ENCODE data around the gene ZBP1. TPM values are rescaled to one million over a fixed set of nuclear protein-coding genes. Genes with fewer than 3 reads are reported as not detected.

ZBP1 gene
- total RNA-seq, 1 experiment from 2014 or later = not detected

DNA sequence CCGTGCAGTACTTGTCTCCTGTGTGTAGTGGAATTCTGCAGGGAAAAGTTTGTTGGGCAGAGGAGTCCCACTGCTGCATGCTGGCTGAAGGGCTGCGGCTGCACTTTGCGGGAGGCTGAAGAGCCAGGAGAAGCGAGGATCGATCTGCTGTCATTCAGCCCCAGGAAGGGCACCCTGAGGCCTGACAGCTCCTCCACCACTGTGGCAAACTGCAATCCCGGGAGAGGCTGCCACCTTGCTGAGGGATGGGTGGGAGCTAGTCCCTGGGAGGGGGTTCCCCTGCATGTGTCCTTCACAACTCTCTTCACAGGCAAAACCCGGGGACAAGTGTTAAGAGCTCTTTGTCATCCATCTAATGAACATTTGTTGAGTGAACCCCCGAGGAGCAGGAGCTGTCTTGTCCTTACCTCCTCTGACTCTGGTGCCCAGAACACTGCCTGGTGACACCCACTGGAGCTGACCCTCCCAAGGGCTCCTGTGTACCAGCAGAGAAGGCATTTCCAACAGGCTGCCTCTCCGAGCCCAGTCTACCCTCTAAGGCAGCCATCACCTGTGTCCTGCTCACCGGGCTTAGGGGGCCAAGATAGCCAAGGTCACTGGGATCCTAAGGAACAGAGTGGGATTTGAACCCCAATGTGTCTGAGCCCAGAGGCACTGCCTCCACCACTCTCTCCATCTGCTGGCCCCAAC lies 41.6 kb downstream of the ZBP1 start (continued):
- TF ChIP-seq, protein P1, sequence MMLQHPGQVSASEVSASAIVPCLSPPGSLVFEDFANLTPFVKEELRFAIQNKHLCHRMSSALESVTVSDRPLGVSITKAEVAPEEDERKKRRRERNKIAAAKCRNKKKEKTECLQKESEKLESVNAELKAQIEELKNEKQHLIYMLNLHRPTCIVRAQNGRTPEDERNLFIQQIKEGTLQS (IDR thresholded peaks at IDR 0.05) = no peak
- no peak for TF ChIP-seq CBX3 (IDR thresholded peaks at IDR 0.05; ENCODE audit: low read depth)
- TF ChIP-seq POLR2AphosphoS5 (IDR thresholded peaks at IDR 0.05; ENCODE audit: low read depth, low read length) = no peak

DNA sequence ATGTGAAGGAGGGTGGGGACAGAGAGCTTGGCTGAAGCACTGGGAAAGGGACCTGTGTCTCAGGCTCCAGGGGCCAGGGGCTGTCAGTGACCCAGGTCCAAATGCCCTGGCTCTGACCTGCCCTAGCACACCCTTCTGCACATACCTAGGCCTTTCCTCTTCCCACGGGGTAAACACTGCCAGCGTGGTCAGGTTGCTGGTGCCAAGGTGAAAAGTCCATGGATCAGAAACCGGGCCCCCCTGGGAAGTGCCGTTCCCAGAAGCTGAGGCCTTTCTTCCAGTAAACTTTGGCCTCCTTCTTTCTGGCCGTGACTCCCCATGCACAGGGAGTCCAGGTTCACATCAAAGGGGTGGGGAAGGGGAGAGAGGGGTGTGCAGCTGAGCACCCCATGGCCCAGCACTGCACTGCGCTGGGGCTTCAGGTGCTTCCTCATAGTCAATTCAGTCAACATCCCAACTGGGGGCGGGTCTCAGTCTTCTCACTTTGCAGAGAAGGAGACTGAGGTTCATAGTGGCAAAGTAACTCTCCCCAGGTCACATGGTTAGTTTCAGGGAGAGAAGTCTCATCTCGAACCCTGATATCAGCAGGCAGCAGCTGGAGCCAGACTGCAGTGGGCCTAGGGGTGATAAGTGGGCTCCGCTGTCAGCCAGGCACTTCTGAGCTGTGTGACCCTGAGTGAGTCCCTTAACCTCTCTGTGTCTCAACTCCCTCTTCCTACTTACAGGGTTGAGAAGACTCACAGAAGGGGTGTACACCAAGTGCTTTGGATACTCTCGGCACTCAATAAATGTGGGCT lies 42.3 kb downstream of the ZBP1 start:
- CTCF ChIA-PET = interaction anchor here (1.1 kb wide), 1 partner anchor 56 kb away, joined by 4 read pairs; no protein-coding TSS in a partner anchor
- ATAC-seq (no peak), DNase-seq (ENCODE audit: low read depth, low spot score) (no peak)
- Histone ChIP-seq H3K9ac (ENCODE audit: low read length) (no peak overlapping the region), H4K20me1 (ENCODE audit: insufficient read depth) (no peaks in the 10 kb centered on the region), H3K4me1 (ENCODE audit: control insufficient read depth in 1 of 2, insufficient read depth in 2 of 2, low read length in 2 of 2) (no peaks in the 10 kb centered on the region), H3K9me2 (ENCODE audit: insufficient read depth) (no peaks in the 10 kb centered on the region), H2AFZ (ENCODE audit: low read depth, low read length, poor library complexity, severe bottlenecking) (no peak overlapping the region), H3K4me3 (replicated peaks in 1 of 2; ENCODE audit: low read depth in 1 of 2, low read length in 2 of 2) (no peak overlapping the region), H3K27me3 (ENCODE audit: insufficient read depth, low read length) (peaks cover 66% of the 10 kb centered on the region), H3K79me2 (ENCODE audit: insufficient read depth, low read length) (no peaks in the 10 kb centered on the region), H3K9me3 (ENCODE audit: control insufficient read depth in 1 of 2, insufficient read depth in 1 of 2, low read depth in 1 of 2, low read length in 2 of 2) (no peaks in the 10 kb centered on the region), H3K36me3 (ENCODE audit: control insufficient read depth in 1 of 2, insufficient read depth in 2 of 2, low read length in 2 of 2) (no peaks in the 10 kb centered on the region), H3K4me2 (ENCODE audit: low read length) (no peak overlapping the region), H3K27ac (ENCODE audit: low read depth, low read length) (no peak overlapping the region)
- TF ChIP-seq TCF7L2 (IDR thresholded peaks at IDR 0.05; ENCODE audit: borderline replicate concordance, extremely low read depth, insufficient read depth, insufficient read length) (no peak), POLR2A (IDR thresholded peaks at IDR 0.05; ENCODE audit: borderline replicate concordance, extremely low read depth, insufficient read depth, insufficient read length) (no peak), CBX3 (IDR thresholded peaks at IDR 0.05; ENCODE audit: low read depth) (no peak)
- TF ChIP-seq, protein P2, sequence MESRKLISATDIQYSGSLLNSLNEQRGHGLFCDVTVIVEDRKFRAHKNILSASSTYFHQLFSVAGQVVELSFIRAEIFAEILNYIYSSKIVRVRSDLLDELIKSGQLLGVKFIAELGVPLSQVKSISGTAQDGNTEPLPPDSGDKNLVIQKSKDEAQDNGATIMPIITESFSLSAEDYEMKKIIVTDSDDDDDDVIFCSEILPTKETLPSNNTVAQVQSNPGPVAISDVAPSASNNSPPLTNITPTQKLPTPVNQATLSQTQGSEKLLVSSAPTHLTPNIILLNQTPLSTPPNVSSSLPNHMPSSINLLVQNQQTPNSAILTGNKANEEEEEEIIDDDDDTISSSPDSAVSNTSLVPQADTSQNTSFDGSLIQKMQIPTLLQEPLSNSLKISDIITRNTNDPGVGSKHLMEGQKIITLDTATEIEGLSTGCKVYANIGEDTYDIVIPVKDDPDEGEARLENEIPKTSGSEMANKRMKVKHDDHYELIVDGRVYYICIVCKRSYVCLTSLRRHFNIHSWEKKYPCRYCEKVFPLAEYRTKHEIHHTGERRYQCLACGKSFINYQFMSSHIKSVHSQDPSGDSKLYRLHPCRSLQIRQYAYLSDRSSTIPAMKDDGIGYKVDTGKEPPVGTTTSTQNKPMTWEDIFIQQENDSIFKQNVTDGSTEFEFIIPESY (IDR thresholded peaks at IDR 0.05; ENCODE audit: extremely low read depth, insufficient replicate concordance, low read length) = no peak
- intact Hi-C loops (cut with micrococcal nuclease) = no loop called here
- no TSS peak for BruUV-seq (replicated peaks)
- POLR2A ChIA-PET = no interaction called here
- RAD21 ChIA-PET (ENCODE audit: low non-redundant PET in 1 of 2, low total read pairs in 2 of 2, uncharacterized antibody in 2 of 2, unreplicated experiment in 2 of 2) = no interaction called here

Measured in HCT116 (cell line).